ENCODE results near the gene NAP1L4. TPM values are rescaled to one million over a fixed set of nuclear protein-coding genes. Genes with fewer than 3 reads are reported as not detected.

NAP1L4 gene
- total and polyA plus RNA-seq, 2 donors, result 133 to 157 TPM

GRCh38 chr11:2919188-2919587, 72.9 kb downstream of the NAP1L4 start:
- Histone ChIP-seq H3K27me3 (ENCODE audit: control insufficient read depth in 2 of 2, insufficient read depth in 1 of 2, low read length in 1 of 2) (peaks cover 0 to 6% of the 10 kb centered on the region in 2 donors), H3K9me3 (ENCODE audit: control insufficient read depth in 2 of 2, insufficient read depth in 1 of 2, low read length in 1 of 2) (no peaks in the 10 kb centered on the region), H3K4me3 (ENCODE audit: low read length in 2 of 2) (no peak overlapping the region), H3K4me1 (ENCODE audit: control insufficient read depth in 2 of 2, insufficient read depth in 2 of 2, low read length in 2 of 2) (peaks cover 0 to 3% of the 10 kb centered on the region in 2 donors), H3K27ac (ENCODE audit: low read depth in 1 of 2, low read length in 1 of 2) (no peak overlapping the region), H3K36me3 (ENCODE audit: control insufficient read depth in 2 of 2, insufficient read depth in 2 of 2, low read length in 1 of 2) (no peaks in the 10 kb centered on the region)
- DNase-seq (ENCODE audit: low read depth in 6 of 9, low spot score in 9 of 9), result no peak
- WGBS, result 98% methylated on average over 9 of the region's 9 CpGs

GRCh38 chr11:2917842-2918490, 74.2 kb downstream of the NAP1L4 start:
- Histone ChIP-seq H3K36me3 (ENCODE audit: control insufficient read depth in 2 of 2, insufficient read depth in 2 of 2, low read length in 1 of 2) (no peaks in the 10 kb centered on the region), H3K27me3 (ENCODE audit: control insufficient read depth in 2 of 2, insufficient read depth in 1 of 2, low read length in 1 of 2) (peaks cover 0 to 14% of the 10 kb centered on the region in 2 donors), H3K4me1 (ENCODE audit: control insufficient read depth in 2 of 2, insufficient read depth in 2 of 2, low read length in 2 of 2) (peaks cover 8 to 15% of the 10 kb centered on the region in 2 donors), H3K4me3 (ENCODE audit: low read length in 2 of 2) (no peak overlapping the region), H3K27ac (ENCODE audit: low read depth in 1 of 2, low read length in 1 of 2) (no peak overlapping the region), H3K9me3 (ENCODE audit: control insufficient read depth in 2 of 2, insufficient read depth in 1 of 2, low read length in 1 of 2) (no peaks in the 10 kb centered on the region)
- no peak for DNase-seq (ENCODE audit: low read depth in 6 of 9, low spot score in 9 of 9)
- 89% methylated on average over 25 of the region's 25 CpGs for WGBS

DNA sequence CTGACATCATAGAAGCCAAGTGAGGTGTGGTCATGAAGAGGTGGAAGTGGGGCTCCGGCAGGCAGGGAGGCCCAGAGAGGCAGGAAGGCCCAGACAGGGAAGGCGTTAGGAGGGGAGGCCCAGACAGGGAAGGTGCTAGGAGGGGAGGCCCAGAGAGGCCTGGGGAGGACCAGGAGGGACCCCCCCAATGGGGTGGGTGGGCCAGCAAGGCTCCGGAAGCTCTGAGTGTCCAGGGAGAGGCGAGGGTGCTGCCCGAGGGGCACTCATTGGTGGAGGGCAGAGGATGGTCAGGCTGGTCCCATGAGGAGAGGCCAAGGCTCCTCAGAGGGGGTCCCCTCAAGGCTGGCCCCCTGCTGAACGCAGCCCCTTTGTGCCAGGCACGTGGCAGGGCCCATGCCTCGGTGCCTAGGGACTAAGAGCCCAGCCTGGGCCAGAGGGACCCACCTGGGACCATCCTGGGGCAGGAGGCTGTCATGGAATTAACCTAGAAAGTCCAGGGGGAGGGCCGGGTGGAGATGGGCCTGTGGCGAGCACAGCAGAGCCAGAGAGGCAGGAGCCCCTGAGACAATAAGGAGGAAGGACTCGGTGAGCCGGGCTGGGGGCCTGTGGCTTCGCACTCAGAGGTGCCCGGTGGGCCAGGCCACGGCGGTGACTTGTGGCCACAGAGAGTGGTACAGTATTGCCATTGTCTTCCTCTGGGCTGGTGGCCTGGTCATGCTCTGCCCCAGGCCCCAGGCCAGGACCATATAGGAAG, 75.1 kb downstream of the NAP1L4 start:
- Histone ChIP-seq H3K27ac (ENCODE audit: low read depth in 1 of 2, low read length in 1 of 2) (no peak overlapping the region), H3K4me1 (ENCODE audit: control insufficient read depth in 2 of 2, insufficient read depth in 2 of 2, low read length in 2 of 2) (peaks cover 8 to 21% of the 10 kb centered on the region in 2 donors), H3K36me3 (ENCODE audit: control insufficient read depth in 2 of 2, insufficient read depth in 2 of 2, low read length in 1 of 2) (no peaks in the 10 kb centered on the region), H3K9me3 (ENCODE audit: control insufficient read depth in 2 of 2, insufficient read depth in 1 of 2, low read length in 1 of 2) (no peaks in the 10 kb centered on the region), H3K4me3 (ENCODE audit: low read length in 2 of 2) (no peak overlapping the region), H3K27me3 (ENCODE audit: control insufficient read depth in 2 of 2, insufficient read depth in 1 of 2, low read length in 1 of 2) (peaks cover 0 to 14% of the 10 kb centered on the region in 2 donors)
- DNase-seq (ENCODE audit: low read depth in 6 of 9, low spot score in 9 of 9), result no peak
- WGBS, result 95% methylated on average over 16 of the region's 16 CpGs

DNA sequence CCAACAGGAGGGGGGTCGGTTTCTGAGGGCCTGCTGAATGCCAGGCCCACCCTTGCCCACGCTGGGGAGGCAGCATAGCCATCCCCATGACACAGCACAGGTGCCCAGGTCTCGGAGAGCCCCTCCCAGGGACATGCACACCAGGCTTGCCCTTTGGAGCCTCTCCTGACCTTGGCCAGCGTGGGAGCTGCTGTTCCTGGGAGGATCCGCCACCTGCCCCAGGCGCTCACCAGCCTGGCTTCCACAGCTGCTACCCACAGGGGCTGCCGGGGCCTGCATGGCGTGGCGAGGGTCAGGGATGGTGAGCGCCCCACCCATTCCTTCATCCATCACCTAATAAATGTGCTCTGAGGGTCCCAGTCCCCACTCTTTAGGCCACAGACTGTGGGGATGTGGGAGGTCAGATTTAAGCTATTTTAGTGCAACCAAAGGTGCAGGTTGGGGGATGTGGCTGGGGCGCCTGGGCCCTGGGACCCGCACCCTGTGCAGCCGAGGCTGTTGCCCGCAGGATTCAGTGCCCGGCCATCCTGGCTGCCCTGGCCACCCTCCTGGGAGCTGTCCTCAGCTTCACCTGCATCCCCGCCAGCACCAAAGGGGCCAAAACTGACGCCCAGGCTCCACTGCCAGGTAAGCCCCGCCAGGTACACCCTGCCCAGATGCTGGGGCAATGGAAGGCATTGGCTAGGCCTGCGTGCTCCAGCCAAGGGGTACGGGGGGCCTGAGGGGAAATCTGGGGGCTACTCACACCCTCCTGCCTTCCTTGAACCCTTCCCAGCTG, 75.8 kb downstream of the NAP1L4 start:
- Histone ChIP-seq H3K27ac (ENCODE audit: low read depth in 1 of 2, low read length in 1 of 2) (no peak overlapping the region), H3K4me1 (ENCODE audit: control insufficient read depth in 2 of 2, insufficient read depth in 2 of 2, low read length in 2 of 2) (peaks cover 8 to 21% of the 10 kb centered on the region in 2 donors), H3K36me3 (ENCODE audit: control insufficient read depth in 2 of 2, insufficient read depth in 2 of 2, low read length in 1 of 2) (no peaks in the 10 kb centered on the region), H3K4me3 (ENCODE audit: low read length in 2 of 2) (no peak overlapping the region), H3K9me3 (ENCODE audit: control insufficient read depth in 2 of 2, insufficient read depth in 1 of 2, low read length in 1 of 2) (no peaks in the 10 kb centered on the region), H3K27me3 (ENCODE audit: control insufficient read depth in 2 of 2, insufficient read depth in 1 of 2, low read length in 1 of 2) (peaks cover 0 to 18% of the 10 kb centered on the region in 2 donors)
- DNase-seq (ENCODE audit: low read depth in 6 of 9, low spot score in 9 of 9), result no peak
- WGBS, result 94% methylated on average over 20 of the region's 20 CpGs

DNA sequence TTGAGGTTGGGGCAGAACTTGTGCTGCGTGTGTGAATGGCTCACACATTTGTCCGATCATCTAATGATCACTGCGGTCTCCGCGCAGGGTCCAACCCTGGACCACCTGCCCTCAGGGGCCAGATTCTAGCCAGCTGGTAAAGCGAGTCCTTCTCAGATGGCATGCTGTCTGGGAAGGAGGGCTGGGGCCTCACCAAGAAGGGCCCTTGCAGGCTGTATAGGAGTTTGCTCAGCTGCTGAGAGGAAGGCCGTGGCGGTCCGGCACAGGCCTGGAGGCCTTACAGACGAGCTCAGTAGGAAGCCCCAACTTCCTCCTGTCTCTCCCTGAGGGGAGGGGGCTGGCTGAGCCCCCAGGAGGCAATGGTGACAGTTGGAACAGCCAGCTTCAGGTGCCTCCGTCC, 76.7 kb downstream of the NAP1L4 start:
- Histone ChIP-seq H3K36me3 (ENCODE audit: control insufficient read depth in 2 of 2, insufficient read depth in 2 of 2, low read length in 1 of 2) (no peaks in the 10 kb centered on the region), H3K9me3 (ENCODE audit: control insufficient read depth in 2 of 2, insufficient read depth in 1 of 2, low read length in 1 of 2) (no peaks in the 10 kb centered on the region), H3K27ac (ENCODE audit: low read depth in 1 of 2, low read length in 1 of 2) (no peak overlapping the region), H3K27me3 (ENCODE audit: control insufficient read depth in 2 of 2, insufficient read depth in 1 of 2, low read length in 1 of 2) (peaks cover 0 to 26% of the 10 kb centered on the region in 2 donors), H3K4me1 (ENCODE audit: control insufficient read depth in 2 of 2, insufficient read depth in 2 of 2, low read length in 2 of 2) (peaks cover 8 to 21% of the 10 kb centered on the region in 2 donors), H3K4me3 (ENCODE audit: low read length in 2 of 2) (no peak overlapping the region)
- 88% methylated on average over 11 of the region's 11 CpGs for WGBS
- no peak for DNase-seq (ENCODE audit: low read depth in 6 of 9, low spot score in 9 of 9)

GRCh38 chr11:2914455-2915195, 77.5 kb downstream of the NAP1L4 start:
- Histone ChIP-seq H3K36me3 (ENCODE audit: control insufficient read depth in 2 of 2, insufficient read depth in 2 of 2, low read length in 1 of 2) (no peaks in the 10 kb centered on the region), H3K27ac (ENCODE audit: low read depth in 1 of 2, low read length in 1 of 2) (no peak overlapping the region), H3K4me1 (ENCODE audit: control insufficient read depth in 2 of 2, insufficient read depth in 2 of 2, low read length in 2 of 2) (peaks cover 8 to 21% of the 10 kb centered on the region in 2 donors), H3K27me3 (ENCODE audit: control insufficient read depth in 2 of 2, insufficient read depth in 1 of 2, low read length in 1 of 2) (peaks cover 0 to 34% of the 10 kb centered on the region in 2 donors), H3K4me3 (ENCODE audit: low read length in 2 of 2) (no peak overlapping the region), H3K9me3 (ENCODE audit: control insufficient read depth in 2 of 2, insufficient read depth in 1 of 2, low read length in 1 of 2) (no peaks in the 10 kb centered on the region)
- no peak for DNase-seq (ENCODE audit: low read depth in 6 of 9, low spot score in 9 of 9)
- 56% methylated on average over 18 of the region's 18 CpGs for WGBS

GRCh38 chr11:2913776-2914175, 78.4 kb downstream of the NAP1L4 start:
- WGBS, result 10% methylated on average over 9 of the region's 9 CpGs
- peaks cover 0 to 43% of the 10 kb centered on the region in 2 donors for H3K27me3 ChIP-seq (ENCODE audit: control insufficient read depth in 2 of 2, insufficient read depth in 1 of 2, low read length in 1 of 2)
- H3K4me3 ChIP-seq (ENCODE audit: low read length in 2 of 2), result no peak overlapping the region
- H3K27ac ChIP-seq (ENCODE audit: low read depth in 1 of 2, low read length in 1 of 2), result no peak overlapping the region
- no peaks in the 10 kb centered on the region for H3K9me3 ChIP-seq (ENCODE audit: control insufficient read depth in 2 of 2, insufficient read depth in 1 of 2, low read length in 1 of 2)
- H3K36me3 ChIP-seq (ENCODE audit: control insufficient read depth in 2 of 2, insufficient read depth in 2 of 2, low read length in 1 of 2), result no peaks in the 10 kb centered on the region
- peaks cover 8 to 21% of the 10 kb centered on the region in 2 donors for H3K4me1 ChIP-seq (ENCODE audit: control insufficient read depth in 2 of 2, insufficient read depth in 2 of 2, low read length in 2 of 2)
- no peak for DNase-seq (ENCODE audit: low read depth in 6 of 9, low spot score in 9 of 9)

- Histone ChIP-seq H3K4me3 (ENCODE audit: low read length in 2 of 2) (no peak overlapping the region), H3K27me3 (ENCODE audit: control insufficient read depth in 2 of 2, insufficient read depth in 1 of 2, low read length in 1 of 2) (peaks cover 0 to 50% of the 10 kb centered on the region in 2 donors), H3K4me1 (ENCODE audit: control insufficient read depth in 2 of 2, insufficient read depth in 2 of 2, low read length in 2 of 2) (peaks cover 8 to 21% of the 10 kb centered on the region in 2 donors), H3K27ac (ENCODE audit: low read depth in 1 of 2, low read length in 1 of 2) (no peak overlapping the region), H3K36me3 (ENCODE audit: control insufficient read depth in 2 of 2, insufficient read depth in 2 of 2, low read length in 1 of 2) (no peaks in the 10 kb centered on the region), H3K9me3 (ENCODE audit: control insufficient read depth in 2 of 2, insufficient read depth in 1 of 2, low read length in 1 of 2) (no peaks in the 10 kb centered on the region)
- 73% methylated on average over 13 of the region's 13 CpGs for WGBS
- no peak for DNase-seq (ENCODE audit: low read depth in 6 of 9, low spot score in 9 of 9)
These were observed 79.1 kb downstream of the NAP1L4 start for GRCh38 chr11:2913019-2913431.

All from thymus (tissue), 11 donors.